ENCODE measurements around the gene SSTR5.

The SSTR5 gene

GRCh38 chr16:1055557-1055924 is 17.0 kb upstream of the SSTR5 start:
- no peak for DNase-seq (ENCODE audit: low read depth)

- DNase-seq (ENCODE audit: low read depth), result no peak
Observed at GRCh38 chr16:1056196-1056595, 16.4 kb upstream of the SSTR5 start.

- no peak for DNase-seq (ENCODE audit: low read depth)
Observed at GRCh38 chr16:1057252-1057932, 15.2 kb upstream of the SSTR5 start.

GRCh38 chr16:1058216-1058615 is 14.3 kb upstream of the SSTR5 start:
- no peak for DNase-seq (ENCODE audit: low read depth)

GRCh38 chr16:1059310-1059709 is 13.2 kb upstream of the SSTR5 start:
- no peak for DNase-seq (ENCODE audit: low read depth)

- DNase-seq (ENCODE audit: low read depth), result no peak
Observed at GRCh38 chr16:1060416-1061340, 11.9 kb upstream of the SSTR5 start.

- DNase-seq (ENCODE audit: low read depth), result no peak
Observed at GRCh38 chr16:1061769-1062505, 10.6 kb upstream of the SSTR5 start.

GRCh38 chr16:1062895-1063294 is 9.7 kb upstream of the SSTR5 start:
- DNase-seq (ENCODE audit: low read depth), result no peak

GRCh38 chr16:1063728-1064127 is 8.8 kb upstream of the SSTR5 start:
- DNase-seq (ENCODE audit: low read depth), result no peak

GRCh38 chr16:1065469-1066128 is 6.9 kb upstream of the SSTR5 start:
- DNase-seq (ENCODE audit: low read depth), result no peak

GRCh38 chr16:1066584-1067172 is 5.9 kb upstream of the SSTR5 start:
- no peak for DNase-seq (ENCODE audit: low read depth)

GRCh38 chr16:1067629-1068028 is 4.9 kb upstream of the SSTR5 start:
- no peak for DNase-seq (ENCODE audit: low read depth)

GRCh38 chr16:1068451-1068850 is 4.1 kb upstream of the SSTR5 start:
- no peak for DNase-seq (ENCODE audit: low read depth)

- DNase-seq (ENCODE audit: low read depth), result no peak
Observed at GRCh38 chr16:1069154-1069553, 3.4 kb upstream of the SSTR5 start.

- no peak for DNase-seq (ENCODE audit: low read depth)
Observed at GRCh38 chr16:1070084-1070863, 2.3 kb upstream of the SSTR5 start.

- DNase-seq (ENCODE audit: low read depth), result no peak
Observed at GRCh38 chr16:1070864-1071408, 1.6 kb upstream of the SSTR5 start.

- DNase-seq (ENCODE audit: low read depth), result no peak
Observed at GRCh38 chr16:1071561-1072225, 854 bp upstream of the SSTR5 start.

- no peak for DNase-seq (ENCODE audit: low read depth)
Observed at GRCh38 chr16:1073262-1073558, 663 bp downstream of the SSTR5 start.

GRCh38 chr16:1073566-1074378 is 1.2 kb downstream of the SSTR5 start:
- DNase-seq (ENCODE audit: low read depth), result no peak

GRCh38 chr16:1074379-1074649 is 1.8 kb downstream of the SSTR5 start:
- no peak for DNase-seq (ENCODE audit: low read depth)
